IPS-15b (cell line): Measurements from ENCODE around the gene TMEM233.

ENCODE experiments used
- H3K27me3 ChIP-seq: one replicate; pipeline ENCODE4 v1.6.1; 2013; ENCODE audit warnings: low read length; ENCODE audit not compliant: control insufficient read depth, insufficient read depth
- H3K36me3 ChIP-seq: one replicate; pipeline ENCODE4 v1.6.1; 2013; ENCODE audit warnings: low read length; ENCODE audit not compliant: control insufficient read depth, insufficient read depth
- H3K4me1 ChIP-seq: one replicate; pipeline ENCODE4 v1.6.1; 2013; ENCODE audit warnings: mild to moderate bottlenecking, low read length; ENCODE audit not compliant: control insufficient read depth, insufficient read depth
- H3K4me3 ChIP-seq: one replicate; pipeline ENCODE4 v1.5.1; 2013; ENCODE audit warnings: low read depth, low read length
- H3K9ac ChIP-seq: one replicate; pipeline ENCODE4 v1.6.1; 2013; ENCODE audit warnings: low read depth, mild to moderate bottlenecking, low read length
- H3K9me3 ChIP-seq: one replicate; pipeline ENCODE4 v1.6.1; 2013; ENCODE audit warnings: mild to moderate bottlenecking, low read length; ENCODE audit not compliant: control insufficient read depth, insufficient read depth

The TMEM233 gene

GRCh38 chr12:119578112-119578511 is 15.5 kb upstream of the TMEM233 start:
- no peaks in the 10 kb centered on the region for H3K36me3 ChIP-seq
- H3K27me3 ChIP-seq, result no peaks in the 10 kb centered on the region
- no peak overlapping the region for H3K9ac ChIP-seq
- no peaks in the 10 kb centered on the region for H3K4me1 ChIP-seq
- H3K4me3 ChIP-seq, result no peak overlapping the region
- no peaks in the 10 kb centered on the region for H3K9me3 ChIP-seq

GRCh38 chr12:119589097-119589496 is 4.5 kb upstream of the TMEM233 start:
- no peak overlapping the region for H3K9ac ChIP-seq
- no peaks in the 10 kb centered on the region for H3K36me3 ChIP-seq
- H3K27me3 ChIP-seq, result peaks cover 47% of the 10 kb centered on the region
- no peaks in the 10 kb centered on the region for H3K4me1 ChIP-seq
- no peak overlapping the region for H3K4me3 ChIP-seq
- H3K9me3 ChIP-seq, result no peaks in the 10 kb centered on the region

- Histone ChIP-seq H3K9me3 (no peaks in the 10 kb centered on the region), H3K36me3 (no peaks in the 10 kb centered on the region), H3K4me1 (no peaks in the 10 kb centered on the region), H3K27me3 (peaks cover 52% of the 10 kb centered on the region), H3K9ac (no peak overlapping the region), H3K4me3 (no peak overlapping the region)
Observed at GRCh38 chr12:119589634-119590033, 3.9 kb upstream of the TMEM233 start.

- Histone ChIP-seq H3K36me3 (no peaks in the 10 kb centered on the region), H3K4me1 (no peaks in the 10 kb centered on the region), H3K9me3 (no peaks in the 10 kb centered on the region), H3K27me3 (peaks cover 75% of the 10 kb centered on the region), H3K9ac (no peak overlapping the region), H3K4me3 (no peak overlapping the region)
Observed at GRCh38 chr12:119592232-119592631, 1.3 kb upstream of the TMEM233 start.

- no peaks in the 10 kb centered on the region for H3K36me3 ChIP-seq
- H3K9me3 ChIP-seq, result no peaks in the 10 kb centered on the region
- peak overlapping the region; percentile 76 for H3K4me3 ChIP-seq
- peaks cover 90% of the 10 kb centered on the region for H3K27me3 ChIP-seq
- H3K4me1 ChIP-seq, result no peaks in the 10 kb centered on the region
- peak overlapping the region; percentile 29 for H3K9ac ChIP-seq
Observed at GRCh38 chr12:119594399-119594730, 791 bp downstream of the TMEM233 start.

- peak overlapping the region; percentile 29 for H3K9ac ChIP-seq
- no peaks in the 10 kb centered on the region for H3K9me3 ChIP-seq
- H3K4me3 ChIP-seq, result peak overlapping the region; percentile 76
- H3K36me3 ChIP-seq, result no peaks in the 10 kb centered on the region
- no peaks in the 10 kb centered on the region for H3K4me1 ChIP-seq
- peaks cover 90% of the 10 kb centered on the region for H3K27me3 ChIP-seq
Observed at GRCh38 chr12:119594772-119595445, 1.3 kb downstream of the TMEM233 start.

GRCh38 chr12:119598159-119598558 is 4.6 kb downstream of the TMEM233 start:
- Histone ChIP-seq H3K36me3 (no peaks in the 10 kb centered on the region), H3K4me1 (no peaks in the 10 kb centered on the region), H3K9me3 (no peaks in the 10 kb centered on the region), H3K4me3 (no peak overlapping the region), H3K9ac (no peak overlapping the region), H3K27me3 (peaks cover 64% of the 10 kb centered on the region)

GRCh38 chr12:119601877-119602733 is 8.5 kb downstream of the TMEM233 start:
- Histone ChIP-seq H3K4me1 (no peaks in the 10 kb centered on the region), H3K36me3 (no peaks in the 10 kb centered on the region), H3K27me3 (peaks cover 24% of the 10 kb centered on the region), H3K9me3 (no peaks in the 10 kb centered on the region), H3K9ac (no peak overlapping the region), H3K4me3 (no peak overlapping the region)

- Histone ChIP-seq H3K4me3 (no peak overlapping the region), H3K4me1 (no peaks in the 10 kb centered on the region), H3K9me3 (no peaks in the 10 kb centered on the region), H3K36me3 (no peaks in the 10 kb centered on the region), H3K9ac (no peak overlapping the region), H3K27me3 (peaks cover 18% of the 10 kb centered on the region)
Observed at GRCh38 chr12:119602734-119603094, 9.1 kb downstream of the TMEM233 start.

GRCh38 chr12:119603767-119604166 is 10.2 kb downstream of the TMEM233 start:
- no peak overlapping the region for H3K4me3 ChIP-seq
- H3K9me3 ChIP-seq, result no peaks in the 10 kb centered on the region
- H3K36me3 ChIP-seq, result no peaks in the 10 kb centered on the region
- peaks cover 8% of the 10 kb centered on the region for H3K27me3 ChIP-seq
- no peaks in the 10 kb centered on the region for H3K4me1 ChIP-seq
- no peak overlapping the region for H3K9ac ChIP-seq

- Histone ChIP-seq H3K4me3 (no peak overlapping the region), H3K9ac (no peak overlapping the region), H3K9me3 (no peaks in the 10 kb centered on the region), H3K36me3 (no peaks in the 10 kb centered on the region), H3K4me1 (no peaks in the 10 kb centered on the region), H3K27me3 (no peaks in the 10 kb centered on the region)
Observed at GRCh38 chr12:119609358-119609757, 15.8 kb downstream of the TMEM233 start.

- no peaks in the 10 kb centered on the region for H3K4me1 ChIP-seq
- H3K27me3 ChIP-seq, result no peaks in the 10 kb centered on the region
- no peaks in the 10 kb centered on the region for H3K36me3 ChIP-seq
- H3K4me3 ChIP-seq, result no peak overlapping the region
- no peaks in the 10 kb centered on the region for H3K9me3 ChIP-seq
- no peak overlapping the region for H3K9ac ChIP-seq
Observed at GRCh38 chr12:119613319-119613936, 19.9 kb downstream of the TMEM233 start.
